ENCODE data around the gene CNST. TPM values are rescaled to one million over a fixed set of nuclear protein-coding genes. Genes with fewer than 3 reads are reported as not detected.
"Not testable (repeated sequence)": the region's sequence is repeated elsewhere in the genome, so short reads cannot be mapped to it uniquely, and the experiment has no call there.

Gene CNST
- total RNA-seq, 1 experiment from 2014 or later: 9.1 TPM

- no peaks in the 10 kb centered on the region for H3K36me3 ChIP-seq (ENCODE audit: low read depth)
- H3K4me1 ChIP-seq (replicated peaks; ENCODE audit: insufficient read depth): no peaks in the 10 kb centered on the region
- H3K27me3 ChIP-seq (ENCODE audit: insufficient read depth, low read depth): no peaks in the 10 kb centered on the region
- H3K9me3 ChIP-seq (ENCODE audit: insufficient read depth, low read depth): no peaks in the 10 kb centered on the region
- H3K79me2 ChIP-seq (ENCODE audit: low read depth): no peaks in the 10 kb centered on the region
- intact Hi-C loops (cut with micrococcal nuclease; ENCODE audit: unreplicated experiment): no loop called here
- no peak overlapping the region for H3K27ac ChIP-seq
- H2AFZ ChIP-seq: no peak overlapping the region
- BruUV-seq (replicated peaks): no TSS peak
- TF ChIP-seq EZH2 (IDR thresholded peaks at IDR 0.05; ENCODE audit: low read depth) (no peak), CTCF (conservative IDR thresholded peaks at IDR 0.05) (no peak)
- no peaks in the 10 kb centered on the region for H4K20me1 ChIP-seq (ENCODE audit: insufficient read depth)
- no peak overlapping the region for H3K4me2 ChIP-seq
- DNase-seq: no peak
- no peak overlapping the region for H3K4me3 ChIP-seq
- ChIA-PET POLR2A (ENCODE audit: unreplicated experiment) (no interaction called here), CTCF (no interaction called here)
- H3K9me2 ChIP-seq (ENCODE audit: insufficient read depth): no peaks in the 10 kb centered on the region
- no peaks in the 10 kb centered on the region for H3F3A ChIP-seq (ENCODE audit: insufficient read depth, low read depth)
These were observed 22.0 kb downstream of the CNST start for GRCh38 chr1:246588159-246588721.

- H3K4me3 ChIP-seq; H3K27ac ChIP-seq; BruUV-seq (replicated peaks); H3K4me1 ChIP-seq (replicated peaks; ENCODE audit: insufficient read depth); CTCF ChIA-PET; H3K79me2 ChIP-seq (ENCODE audit: low read depth); H2AFZ ChIP-seq; H3F3A ChIP-seq (ENCODE audit: insufficient read depth, low read depth); H3K27me3 ChIP-seq (ENCODE audit: insufficient read depth, low read depth); intact Hi-C loops (cut with micrococcal nuclease; ENCODE audit: unreplicated experiment); H3K9me3 ChIP-seq (ENCODE audit: insufficient read depth, low read depth); H3K36me3 ChIP-seq (ENCODE audit: low read depth); H3K4me2 ChIP-seq; POLR2A ChIA-PET (ENCODE audit: unreplicated experiment); H3K9me2 ChIP-seq (ENCODE audit: insufficient read depth); H4K20me1 ChIP-seq (ENCODE audit: insufficient read depth); DNase-seq: not testable (repeated sequence)
These were observed 23.7 kb downstream of the CNST start for GRCh38 chr1:246589919-246590318.

- no peak overlapping the region for H3K4me2 ChIP-seq
- H3K27ac ChIP-seq: no peak overlapping the region
- H4K20me1 ChIP-seq (ENCODE audit: insufficient read depth): no peaks in the 10 kb centered on the region
- intact Hi-C loops (cut with micrococcal nuclease; ENCODE audit: unreplicated experiment): no loop called here
- no peak overlapping the region for H3K4me3 ChIP-seq
- H3F3A ChIP-seq (ENCODE audit: insufficient read depth, low read depth): no peaks in the 10 kb centered on the region
- H3K79me2 ChIP-seq (ENCODE audit: low read depth): no peaks in the 10 kb centered on the region
- CTCF ChIA-PET: no interaction called here
- no TSS peak for BruUV-seq (replicated peaks)
- H3K9me2 ChIP-seq (ENCODE audit: insufficient read depth): no peaks in the 10 kb centered on the region
- no peaks in the 10 kb centered on the region for H3K9me3 ChIP-seq (ENCODE audit: insufficient read depth, low read depth)
- no peaks in the 10 kb centered on the region for H3K4me1 ChIP-seq (replicated peaks; ENCODE audit: insufficient read depth)
- DNase-seq: no peak
- H2AFZ ChIP-seq: no peak overlapping the region
- H3K27me3 ChIP-seq (ENCODE audit: insufficient read depth, low read depth): no peaks in the 10 kb centered on the region
- no peak for TF ChIP-seq CTCF (conservative IDR thresholded peaks at IDR 0.05)
- no peak for TF ChIP-seq EZH2 (IDR thresholded peaks at IDR 0.05; ENCODE audit: low read depth)
- POLR2A ChIA-PET (ENCODE audit: unreplicated experiment): no interaction called here
- H3K36me3 ChIP-seq (ENCODE audit: low read depth): no peaks in the 10 kb centered on the region
These were observed 24.8 kb downstream of the CNST start for GRCh38 chr1:246591047-246591446.

- no peak for TF ChIP-seq EZH2 (IDR thresholded peaks at IDR 0.05; ENCODE audit: low read depth)
- no peak for TF ChIP-seq CTCF (conservative IDR thresholded peaks at IDR 0.05)
- ChIA-PET POLR2A (ENCODE audit: unreplicated experiment) (no interaction called here), CTCF (no interaction called here)
These were observed 25.2 kb downstream of the CNST start for GRCh38 chr1:246591504-246591903.

More at GRCh38 chr1:246591504-246591903, 25.2 kb downstream of the CNST start:
- Histone ChIP-seq H3K27me3 (ENCODE audit: insufficient read depth, low read depth) (no peaks in the 10 kb centered on the region), H4K20me1 (ENCODE audit: insufficient read depth) (no peaks in the 10 kb centered on the region), H2AFZ (no peak overlapping the region), H3K27ac (no peak overlapping the region), H3K36me3 (ENCODE audit: low read depth) (no peaks in the 10 kb centered on the region), H3K9me2 (ENCODE audit: insufficient read depth) (no peaks in the 10 kb centered on the region), H3K4me3 (no peak overlapping the region), H3K4me2 (no peak overlapping the region), H3K79me2 (ENCODE audit: low read depth) (no peaks in the 10 kb centered on the region), H3F3A (ENCODE audit: insufficient read depth, low read depth) (no peaks in the 10 kb centered on the region), H3K9me3 (ENCODE audit: insufficient read depth, low read depth) (no peaks in the 10 kb centered on the region), H3K4me1 (replicated peaks; ENCODE audit: insufficient read depth) (no peaks in the 10 kb centered on the region)
- intact Hi-C loops (cut with micrococcal nuclease; ENCODE audit: unreplicated experiment): no loop called here
- BruUV-seq (replicated peaks): no TSS peak
- DNase-seq: no peak

Measured in PC-9 (cell line).